GM12878 (cell line): ENCODE measurements around the gene ZBTB7B.

Experiments
- CHD2 ChIP-seq: IDR thresholded peaks from 2 replicates; pipeline ENCODE4 v1.6.1; 2011; ENCODE audit warnings: low read depth, low read length, improper control_type of control experiment, borderline replicate concordance
- EGR1 ChIP-seq, 2 experiments: IDR thresholded peaks; 1 replicate in 1 of 2; 2 replicates in 1 of 2; pipeline ENCODE4 v1.6.1; 2011 to 2012; ENCODE audit warnings: low read depth in 2 of 2, low read length in 2 of 2, borderline replicate concordance in 1 of 2, mild to moderate bottlenecking in 1 of 2, moderate library complexity in 1 of 2
- IKZF1 ChIP-seq: fragments of 450-650 bp; conservative IDR thresholded peaks from 2 replicates; pipeline ENCODE4 v1.6.1; 2017; ENCODE audit warnings: antibody characterized with exemption, mild to moderate bottlenecking
- NFIC ChIP-seq: IDR thresholded peaks from 2 replicates; pipeline ENCODE4 v1.6.1; 2012; ENCODE audit warnings: low read depth, mild to moderate bottlenecking, inconsistent platforms, low read length, moderate library complexity
- POLR2A ChIP-seq: IDR thresholded peaks from 2 replicates; pipeline ENCODE4 v1.6.1; 2011; ENCODE audit warnings: low read depth, mild to moderate bottlenecking, low read length
- POLR2AphosphoS2 ChIP-seq: IDR thresholded peaks from 2 replicates; pipeline ENCODE4 v1.6.1; 2011; ENCODE audit warnings: low read depth, mild to moderate bottlenecking, low read length, improper control_type of control experiment, moderate library complexity
- POLR2AphosphoS5 ChIP-seq: IDR thresholded peaks from 2 replicates; pipeline ENCODE4 v1.6.1; 2011; ENCODE audit warnings: mild to moderate bottlenecking, low read length, inconsistent platforms
- TF ChIP-seq, protein P1 (sequence below), 3 experiments: IDR thresholded peaks in 2 of 3; conservative IDR thresholded peaks in 1 of 3; 2 replicates each; pipeline ENCODE4 v1.5.1; 2011; ENCODE audit warnings: low read depth in 3 of 3, low read length in 3 of 3, mild to moderate bottlenecking in 3 of 3, control low read depth in 2 of 3, moderate library complexity in 2 of 3, inconsistent platforms in 1 of 3, mixed read lengths in 1 of 3; ENCODE audit not compliant: control insufficient read depth in 2 of 3, insufficient read depth in 1 of 3; ENCODE audit errors: extremely low read depth in 1 of 3
- TF ChIP-seq, protein P2 (sequence below): fragments of 450-650 bp; IDR thresholded peaks from 2 replicates; pipeline ENCODE4 v1.6.1; 2018; ENCODE audit warnings: borderline replicate concordance, mild to moderate bottlenecking; ENCODE audit not compliant: partially characterized antibody
- TF ChIP-seq, protein P3 (sequence below): IDR thresholded peaks from 2 replicates; pipeline ENCODE4 v1.6.1; 2012; ENCODE audit warnings: mild to moderate bottlenecking, low read depth, low read length

DNA sequence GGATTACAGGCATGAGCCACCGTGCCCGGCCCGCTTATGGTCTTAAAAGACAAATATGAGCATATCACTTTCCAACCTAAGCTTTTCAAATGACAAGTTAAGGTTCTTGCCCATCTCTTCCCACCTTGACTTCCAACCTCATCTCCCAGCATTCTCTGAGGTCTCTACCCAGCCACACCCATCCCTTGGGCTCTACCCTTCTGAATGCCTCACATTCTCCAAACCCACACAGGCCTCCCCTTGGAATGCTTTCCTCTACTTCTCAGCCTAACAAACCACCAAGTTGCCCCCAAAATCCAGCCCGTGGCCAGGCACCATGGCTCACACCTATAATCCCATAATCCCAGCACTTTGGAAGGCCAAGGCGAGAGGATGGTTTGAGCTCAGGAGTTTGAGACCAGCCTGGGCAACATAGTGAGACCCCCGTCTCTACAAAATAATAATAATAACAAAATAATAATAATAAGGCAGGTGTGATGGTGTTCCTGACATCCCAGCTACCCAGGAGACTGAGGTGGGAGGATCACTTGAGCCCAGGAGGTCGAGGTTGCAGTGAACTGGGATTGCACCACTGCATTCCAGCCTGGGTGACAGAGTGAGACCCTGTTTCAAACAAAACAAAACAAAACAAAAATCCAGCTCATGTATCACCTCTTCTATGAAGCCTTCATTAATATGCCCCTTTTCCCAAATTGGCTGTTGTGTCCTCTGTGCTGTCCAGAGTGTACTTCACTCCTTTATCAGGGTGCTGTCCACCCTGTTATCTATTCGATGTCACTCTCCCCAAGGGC lies 19.7 kb downstream of the ZBTB7B start:
- no peak for TF ChIP-seq POLR2A
- TF ChIP-seq, protein P1, sequence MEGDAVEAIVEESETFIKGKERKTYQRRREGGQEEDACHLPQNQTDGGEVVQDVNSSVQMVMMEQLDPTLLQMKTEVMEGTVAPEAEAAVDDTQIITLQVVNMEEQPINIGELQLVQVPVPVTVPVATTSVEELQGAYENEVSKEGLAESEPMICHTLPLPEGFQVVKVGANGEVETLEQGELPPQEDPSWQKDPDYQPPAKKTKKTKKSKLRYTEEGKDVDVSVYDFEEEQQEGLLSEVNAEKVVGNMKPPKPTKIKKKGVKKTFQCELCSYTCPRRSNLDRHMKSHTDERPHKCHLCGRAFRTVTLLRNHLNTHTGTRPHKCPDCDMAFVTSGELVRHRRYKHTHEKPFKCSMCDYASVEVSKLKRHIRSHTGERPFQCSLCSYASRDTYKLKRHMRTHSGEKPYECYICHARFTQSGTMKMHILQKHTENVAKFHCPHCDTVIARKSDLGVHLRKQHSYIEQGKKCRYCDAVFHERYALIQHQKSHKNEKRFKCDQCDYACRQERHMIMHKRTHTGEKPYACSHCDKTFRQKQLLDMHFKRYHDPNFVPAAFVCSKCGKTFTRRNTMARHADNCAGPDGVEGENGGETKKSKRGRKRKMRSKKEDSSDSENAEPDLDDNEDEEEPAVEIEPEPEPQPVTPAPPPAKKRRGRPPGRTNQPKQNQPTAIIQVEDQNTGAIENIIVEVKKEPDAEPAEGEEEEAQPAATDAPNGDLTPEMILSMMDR (IDR thresholded peaks at IDR 0.05 in 2 of 3, conservative IDR thresholded peaks at IDR 0.05 in 1 of 3; ENCODE audit: control insufficient read depth in 2 of 3, extremely low read depth in 1 of 3, insufficient read depth in 1 of 3, low read depth in 3 of 3, low read length in 3 of 3) = no peak
- TF ChIP-seq CHD2 = no peak
- no peak for TF ChIP-seq IKZF1
- no peak for TF ChIP-seq POLR2AphosphoS2
- no peak for TF ChIP-seq POLR2AphosphoS5
- TF ChIP-seq, protein P2, sequence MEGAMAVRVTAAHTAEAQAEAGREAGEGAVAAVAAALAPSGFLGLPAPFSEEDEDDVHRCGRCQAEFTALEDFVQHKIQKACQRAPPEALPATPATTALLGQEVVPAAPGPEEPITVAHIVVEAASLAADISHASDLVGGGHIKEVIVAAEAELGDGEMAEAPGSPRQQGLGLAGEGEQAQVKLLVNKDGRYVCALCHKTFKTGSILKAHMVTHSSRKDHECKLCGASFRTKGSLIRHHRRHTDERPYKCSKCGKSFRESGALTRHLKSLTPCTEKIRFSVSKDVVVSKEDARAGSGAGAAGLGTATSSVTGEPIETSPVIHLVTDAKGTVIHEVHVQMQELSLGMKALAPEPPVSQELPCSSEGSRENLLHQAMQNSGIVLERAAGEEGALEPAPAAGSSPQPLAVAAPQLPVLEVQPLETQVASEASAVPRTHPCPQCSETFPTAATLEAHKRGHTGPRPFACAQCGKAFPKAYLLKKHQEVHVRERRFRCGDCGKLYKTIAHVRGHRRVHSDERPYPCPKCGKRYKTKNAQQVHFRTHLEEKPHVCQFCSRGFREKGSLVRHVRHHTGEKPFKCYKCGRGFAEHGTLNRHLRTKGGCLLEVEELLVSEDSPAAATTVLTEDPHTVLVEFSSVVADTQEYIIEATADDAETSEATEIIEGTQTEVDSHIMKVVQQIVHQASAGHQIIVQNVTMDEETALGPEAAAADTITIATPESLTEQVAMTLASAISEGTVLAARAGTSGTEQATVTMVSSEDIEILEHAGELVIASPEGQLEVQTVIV = no peak
- TF ChIP-seq NFIC = no peak
- no peak for TF ChIP-seq EGR1 (IDR thresholded peaks at IDR 0.05; ENCODE audit: borderline replicate concordance in 1 of 2, low read depth in 2 of 2, low read length in 2 of 2)
- TF ChIP-seq, protein P3, sequence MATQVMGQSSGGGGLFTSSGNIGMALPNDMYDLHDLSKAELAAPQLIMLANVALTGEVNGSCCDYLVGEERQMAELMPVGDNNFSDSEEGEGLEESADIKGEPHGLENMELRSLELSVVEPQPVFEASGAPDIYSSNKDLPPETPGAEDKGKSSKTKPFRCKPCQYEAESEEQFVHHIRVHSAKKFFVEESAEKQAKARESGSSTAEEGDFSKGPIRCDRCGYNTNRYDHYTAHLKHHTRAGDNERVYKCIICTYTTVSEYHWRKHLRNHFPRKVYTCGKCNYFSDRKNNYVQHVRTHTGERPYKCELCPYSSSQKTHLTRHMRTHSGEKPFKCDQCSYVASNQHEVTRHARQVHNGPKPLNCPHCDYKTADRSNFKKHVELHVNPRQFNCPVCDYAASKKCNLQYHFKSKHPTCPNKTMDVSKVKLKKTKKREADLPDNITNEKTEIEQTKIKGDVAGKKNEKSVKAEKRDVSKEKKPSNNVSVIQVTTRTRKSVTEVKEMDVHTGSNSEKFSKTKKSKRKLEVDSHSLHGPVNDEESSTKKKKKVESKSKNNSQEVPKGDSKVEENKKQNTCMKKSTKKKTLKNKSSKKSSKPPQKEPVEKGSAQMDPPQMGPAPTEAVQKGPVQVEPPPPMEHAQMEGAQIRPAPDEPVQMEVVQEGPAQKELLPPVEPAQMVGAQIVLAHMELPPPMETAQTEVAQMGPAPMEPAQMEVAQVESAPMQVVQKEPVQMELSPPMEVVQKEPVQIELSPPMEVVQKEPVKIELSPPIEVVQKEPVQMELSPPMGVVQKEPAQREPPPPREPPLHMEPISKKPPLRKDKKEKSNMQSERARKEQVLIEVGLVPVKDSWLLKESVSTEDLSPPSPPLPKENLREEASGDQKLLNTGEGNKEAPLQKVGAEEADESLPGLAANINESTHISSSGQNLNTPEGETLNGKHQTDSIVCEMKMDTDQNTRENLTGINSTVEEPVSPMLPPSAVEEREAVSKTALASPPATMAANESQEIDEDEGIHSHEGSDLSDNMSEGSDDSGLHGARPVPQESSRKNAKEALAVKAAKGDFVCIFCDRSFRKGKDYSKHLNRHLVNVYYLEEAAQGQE = no peak
